ENCODE measurements around the gene MGAT1.
A peak's percentile ranks its signal among the peaks of the same experiment; 100 is the strongest.
"Not testable (repeated sequence)": the region's sequence is repeated elsewhere in the genome, so short reads cannot be mapped to it uniquely, and the experiment has no call there.

The MGAT1 gene

GRCh38 chr5:180786531-180787398 is 15.8 kb downstream of the MGAT1 start:
- TF ChIP-seq, protein P1, sequence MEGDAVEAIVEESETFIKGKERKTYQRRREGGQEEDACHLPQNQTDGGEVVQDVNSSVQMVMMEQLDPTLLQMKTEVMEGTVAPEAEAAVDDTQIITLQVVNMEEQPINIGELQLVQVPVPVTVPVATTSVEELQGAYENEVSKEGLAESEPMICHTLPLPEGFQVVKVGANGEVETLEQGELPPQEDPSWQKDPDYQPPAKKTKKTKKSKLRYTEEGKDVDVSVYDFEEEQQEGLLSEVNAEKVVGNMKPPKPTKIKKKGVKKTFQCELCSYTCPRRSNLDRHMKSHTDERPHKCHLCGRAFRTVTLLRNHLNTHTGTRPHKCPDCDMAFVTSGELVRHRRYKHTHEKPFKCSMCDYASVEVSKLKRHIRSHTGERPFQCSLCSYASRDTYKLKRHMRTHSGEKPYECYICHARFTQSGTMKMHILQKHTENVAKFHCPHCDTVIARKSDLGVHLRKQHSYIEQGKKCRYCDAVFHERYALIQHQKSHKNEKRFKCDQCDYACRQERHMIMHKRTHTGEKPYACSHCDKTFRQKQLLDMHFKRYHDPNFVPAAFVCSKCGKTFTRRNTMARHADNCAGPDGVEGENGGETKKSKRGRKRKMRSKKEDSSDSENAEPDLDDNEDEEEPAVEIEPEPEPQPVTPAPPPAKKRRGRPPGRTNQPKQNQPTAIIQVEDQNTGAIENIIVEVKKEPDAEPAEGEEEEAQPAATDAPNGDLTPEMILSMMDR (IDR thresholded peaks at IDR 0.05; ENCODE audit: extremely low read depth, missing control alignments) = no peak
- no peak for DNase-seq (ENCODE audit: low spot score)

DNA sequence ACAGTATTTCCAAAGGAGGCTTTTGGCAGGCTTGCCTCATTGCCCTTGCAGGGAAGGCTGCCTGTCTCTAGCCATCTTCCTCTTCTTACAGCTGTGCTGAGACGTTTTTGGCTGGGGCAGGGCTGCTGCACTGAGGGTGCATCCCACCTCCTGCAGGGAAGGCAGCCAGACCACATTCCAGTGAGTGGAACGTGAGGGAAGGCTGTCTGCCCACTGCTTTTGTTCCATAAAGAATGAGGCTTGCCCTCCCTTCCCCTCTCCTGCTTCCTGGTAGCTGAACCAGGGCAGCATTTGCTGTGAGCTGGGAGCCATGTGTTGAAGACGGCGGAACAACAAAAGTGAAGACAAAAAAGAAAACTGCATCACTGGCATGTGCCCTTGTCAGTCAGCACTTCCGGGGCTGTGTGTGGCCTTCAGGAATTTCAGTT is 16.8 kb downstream of the MGAT1 start:
- TF ChIP-seq, protein P1 (IDR thresholded peaks at IDR 0.05; ENCODE audit: extremely low read depth, missing control alignments) = no peak
- DNase-seq (ENCODE audit: low spot score) = no peak

GRCh38 chr5:180785121-180785781 is 17.4 kb downstream of the MGAT1 start:
- TF ChIP-seq, protein P1 (IDR thresholded peaks at IDR 0.05; ENCODE audit: extremely low read depth, missing control alignments) = no peak
- DNase-seq (ENCODE audit: low spot score) = no peak

GRCh38 chr5:180784497-180785097 is 18.0 kb downstream of the MGAT1 start:
- peak; percentile 86 for DNase-seq (ENCODE audit: low spot score)
- TF ChIP-seq, protein P1 (IDR thresholded peaks at IDR 0.05; ENCODE audit: extremely low read depth, missing control alignments) = peak; percentile 93

DNA sequence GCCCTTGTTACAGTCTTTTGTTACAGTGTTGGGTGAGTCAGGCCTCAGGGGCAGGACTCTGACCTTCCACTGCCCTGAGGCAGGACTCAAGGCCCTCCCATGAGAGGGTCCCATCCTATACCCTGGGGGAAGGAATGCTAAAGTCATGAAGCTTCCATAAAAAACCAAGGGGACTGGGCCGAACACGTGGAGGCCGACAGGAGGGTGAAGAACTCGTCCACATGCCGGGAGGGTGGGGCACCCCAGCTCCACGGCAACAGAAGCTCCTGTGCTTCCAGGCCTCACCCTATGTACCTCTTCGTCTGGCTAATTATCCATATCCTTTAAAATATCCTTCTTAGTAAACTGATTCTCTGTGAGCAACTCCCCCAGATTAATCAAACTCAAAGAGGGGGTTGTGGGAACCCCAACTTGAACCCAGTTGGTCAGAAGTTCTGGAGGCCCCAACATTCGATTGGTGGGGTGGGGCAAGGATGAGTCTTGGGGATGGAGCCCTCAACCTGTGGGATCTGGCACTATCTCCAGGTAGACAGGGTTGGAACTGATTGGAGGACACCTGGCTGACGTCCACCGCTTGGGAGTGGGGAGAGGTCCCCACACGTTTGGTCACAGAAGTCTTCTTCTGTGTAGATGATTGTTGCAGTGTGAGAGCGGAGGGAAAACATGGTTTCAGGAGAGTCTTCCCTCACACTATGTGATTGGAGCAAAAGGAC is 19.1 kb downstream of the MGAT1 start:
- TF ChIP-seq, protein P1 (IDR thresholded peaks at IDR 0.05; ENCODE audit: extremely low read depth, missing control alignments) = no peak
- DNase-seq (ENCODE audit: low spot score) = no peak

- TF ChIP-seq, protein P1 (IDR thresholded peaks at IDR 0.05; ENCODE audit: extremely low read depth, missing control alignments) = no peak
- DNase-seq (ENCODE audit: low spot score) = no peak
Observed at GRCh38 chr5:180782748-180783147, 19.9 kb downstream of the MGAT1 start.

DNA sequence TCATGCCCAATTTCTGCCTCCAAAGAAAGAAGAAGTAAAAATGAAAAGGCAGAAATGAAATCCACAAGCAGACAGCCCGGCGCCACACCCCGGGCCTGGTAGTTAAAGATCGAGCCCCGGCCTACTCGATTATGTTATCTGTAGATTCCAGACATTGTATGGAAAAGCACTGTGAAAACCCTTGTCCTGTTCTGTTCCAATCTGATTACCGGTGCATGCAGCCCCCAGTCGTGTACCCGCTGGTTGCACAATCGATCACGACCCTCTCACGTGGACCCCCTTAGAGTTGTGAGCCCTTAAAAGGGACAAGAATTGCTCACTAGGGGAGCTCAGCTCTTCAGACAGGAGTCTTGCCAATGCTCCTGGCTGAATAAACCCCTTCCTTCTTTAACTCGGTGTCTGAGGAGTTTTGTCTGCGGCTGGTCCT is 20.7 kb downstream of the MGAT1 start:
- DNase-seq (ENCODE audit: low spot score) = not testable (repeated sequence)

All from GM20000 (cell line).